ENCODE measurements around the gene BPGM. TPM values are rescaled to one million over a fixed set of nuclear protein-coding genes. Genes with fewer than 3 reads are reported as not detected.

Gene BPGM
- polyA plus RNA-seq, 1 of the 3 experiments (the other 2 are of a cell fraction) = 12.4 TPM

GRCh38 chr7:134690614-134691504, 44.2 kb downstream of the BPGM start:
- Histone ChIP-seq H3K9me2 (no peaks in the 10 kb centered on the region), H3K4me2 (peak overlapping the region; percentile 43; the same call in 1 of the 2 replicates), H3K36me3 (replicated peaks in 1 of 2; ENCODE audit: control insufficient read depth in 1 of 2, insufficient read depth in 2 of 2, low read length in 1 of 2) (no peaks in the 10 kb centered on the region), H4K20me1 (ENCODE audit: insufficient read depth) (no peaks in the 10 kb centered on the region), H3K27ac (ENCODE audit: low read depth in 2 of 2, low read length in 1 of 2) (peak overlapping the region; percentile 82 to 88), H3F3A (replicated peaks; ENCODE audit: insufficient read depth) (peaks cover 24% of the 10 kb centered on the region), H3K4me1 (ENCODE audit: control insufficient read depth in 1 of 2, insufficient read depth in 2 of 2, low read depth in 1 of 2, low read length in 1 of 2) (peaks cover 17 to 46% of the 10 kb centered on the region in 2 experiments), H3K4me3 (ENCODE audit: low read depth in 2 of 2, low read length in 1 of 2) (no peak overlapping the region), H2AFZ (ENCODE audit: low read depth) (peak overlapping the region; percentile 67; the same call in 1 of the 2 replicates), H3K9ac (peak overlapping the region; percentile 27; the same call in 1 of the 2 replicates), H3K9me3 (no peaks in the 10 kb centered on the region), H3K27me3 (ENCODE audit: insufficient read depth) (no peaks in the 10 kb centered on the region), H3K79me2 (ENCODE audit: insufficient read depth) (no peaks in the 10 kb centered on the region)
- DNase-seq = no peak
- no peak for TF ChIP-seq USF1 (IDR thresholded peaks at IDR 0.05; ENCODE audit: borderline replicate concordance, low read depth)
- no peak for TF ChIP-seq RFX5 (IDR thresholded peaks at IDR 0.05; ENCODE audit: low read length)
- TF ChIP-seq CTCF (IDR thresholded peaks at IDR 0.05) = no peak
- no peak for TF ChIP-seq NRF1 (IDR thresholded peaks at IDR 0.05; ENCODE audit: low read depth, low read length)
- no peak for TF ChIP-seq FOXJ3 (CRISPR knock-in tag; IDR thresholded peaks at IDR 0.05)
- TF ChIP-seq, protein P1, sequence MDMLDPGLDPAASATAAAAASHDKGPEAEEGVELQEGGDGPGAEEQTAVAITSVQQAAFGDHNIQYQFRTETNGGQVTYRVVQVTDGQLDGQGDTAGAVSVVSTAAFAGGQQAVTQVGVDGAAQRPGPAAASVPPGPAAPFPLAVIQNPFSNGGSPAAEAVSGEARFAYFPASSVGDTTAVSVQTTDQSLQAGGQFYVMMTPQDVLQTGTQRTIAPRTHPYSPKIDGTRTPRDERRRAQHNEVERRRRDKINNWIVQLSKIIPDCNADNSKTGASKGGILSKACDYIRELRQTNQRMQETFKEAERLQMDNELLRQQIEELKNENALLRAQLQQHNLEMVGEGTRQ (IDR thresholded peaks at IDR 0.05; ENCODE audit: borderline replicate concordance, low read depth, low read length) = no peak
- TF ChIP-seq, protein P2, sequence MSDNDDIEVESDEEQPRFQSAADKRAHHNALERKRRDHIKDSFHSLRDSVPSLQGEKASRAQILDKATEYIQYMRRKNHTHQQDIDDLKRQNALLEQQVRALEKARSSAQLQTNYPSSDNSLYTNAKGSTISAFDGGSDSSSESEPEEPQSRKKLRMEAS (IDR thresholded peaks at IDR 0.05; ENCODE audit: low read depth) = no peak
- no peak for TF ChIP-seq MEF2A (IDR thresholded peaks at IDR 0.05; ENCODE audit: borderline replicate concordance, low read depth)
- TF ChIP-seq GABPA (IDR thresholded peaks at IDR 0.05; ENCODE audit: low read depth) = no peak
- TF ChIP-seq, protein P3, sequence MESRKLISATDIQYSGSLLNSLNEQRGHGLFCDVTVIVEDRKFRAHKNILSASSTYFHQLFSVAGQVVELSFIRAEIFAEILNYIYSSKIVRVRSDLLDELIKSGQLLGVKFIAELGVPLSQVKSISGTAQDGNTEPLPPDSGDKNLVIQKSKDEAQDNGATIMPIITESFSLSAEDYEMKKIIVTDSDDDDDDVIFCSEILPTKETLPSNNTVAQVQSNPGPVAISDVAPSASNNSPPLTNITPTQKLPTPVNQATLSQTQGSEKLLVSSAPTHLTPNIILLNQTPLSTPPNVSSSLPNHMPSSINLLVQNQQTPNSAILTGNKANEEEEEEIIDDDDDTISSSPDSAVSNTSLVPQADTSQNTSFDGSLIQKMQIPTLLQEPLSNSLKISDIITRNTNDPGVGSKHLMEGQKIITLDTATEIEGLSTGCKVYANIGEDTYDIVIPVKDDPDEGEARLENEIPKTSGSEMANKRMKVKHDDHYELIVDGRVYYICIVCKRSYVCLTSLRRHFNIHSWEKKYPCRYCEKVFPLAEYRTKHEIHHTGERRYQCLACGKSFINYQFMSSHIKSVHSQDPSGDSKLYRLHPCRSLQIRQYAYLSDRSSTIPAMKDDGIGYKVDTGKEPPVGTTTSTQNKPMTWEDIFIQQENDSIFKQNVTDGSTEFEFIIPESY (IDR thresholded peaks at IDR 0.05; ENCODE audit: borderline replicate concordance, low read depth) = no peak
- TF ChIP-seq, protein P4, sequence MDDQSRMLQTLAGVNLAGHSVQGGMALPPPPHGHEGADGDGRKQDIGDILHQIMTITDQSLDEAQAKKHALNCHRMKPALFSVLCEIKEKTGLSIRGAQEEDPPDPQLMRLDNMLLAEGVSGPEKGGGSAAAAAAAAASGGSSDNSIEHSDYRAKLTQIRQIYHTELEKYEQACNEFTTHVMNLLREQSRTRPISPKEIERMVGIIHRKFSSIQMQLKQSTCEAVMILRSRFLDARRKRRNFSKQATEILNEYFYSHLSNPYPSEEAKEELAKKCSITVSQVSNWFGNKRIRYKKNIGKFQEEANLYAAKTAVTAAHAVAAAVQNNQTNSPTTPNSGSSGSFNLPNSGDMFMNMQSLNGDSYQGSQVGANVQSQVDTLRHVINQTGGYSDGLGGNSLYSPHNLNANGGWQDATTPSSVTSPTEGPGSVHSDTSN (IDR thresholded peaks at IDR 0.05) = no peak
- TF ChIP-seq JUND (IDR thresholded peaks at IDR 0.05) = no peak
- TF ChIP-seq CHD2 (IDR thresholded peaks at IDR 0.05; ENCODE audit: low read length, partially characterized antibody) = no peak
- no peak for TF ChIP-seq RCOR1 (IDR thresholded peaks at IDR 0.05; ENCODE audit: low read length)
- TF ChIP-seq MXI1 (IDR thresholded peaks at IDR 0.05; ENCODE audit: low read depth, low read length) = no peak
- no peak for TF ChIP-seq REST (IDR thresholded peaks at IDR 0.05; ENCODE audit: low read depth, low read length)
- no peak for TF ChIP-seq SMC3 (IDR thresholded peaks at IDR 0.05; ENCODE audit: low read depth, low read length)
- TF ChIP-seq RAD21 (IDR thresholded peaks at IDR 0.05; ENCODE audit: low read length) = no peak
- ChIA-PET POLR2A (no interaction called here), CTCF (interaction anchor here (0.7 to 10.7 kb wide), 44 partner anchors 9 to 584 kb away, joined by 3 to 114 read pairs (median 4); partner anchors contain the start of gene BPGM)
- WGBS (ENCODE audit: low lambda C conversion rate) = 93% methylated on average over 12 of the region's 12 CpGs

All from SK-N-SH (cell line).